HL-60 (cell line): ENCODE measurements around the gene TRABD.

Experiments
- DNase-seq, 2 experiments: peaks; one replicate each; pipeline ENCODE4 v3.0.0-alpha.2; 2010 to 2020; ENCODE audit warnings: low read depth in 1 of 2, low spot score in 1 of 2
- H3K27ac ChIP-seq: fragments of 250-450 bp; sonication (Bioruptor Pico); replicated peaks from 2 replicates; pipeline ENCODE4 v1.5.1; 2020; ENCODE audit warnings: mild to moderate bottlenecking, moderate library complexity
- H3K27me3 ChIP-seq: fragments of 250-450 bp; sonication (Bioruptor Pico); 2 replicates; pipeline ENCODE4 v1.5.1; 2021; ENCODE audit warnings: mild to moderate bottlenecking, moderate library complexity; ENCODE audit not compliant: insufficient read depth, poor library complexity, severe bottlenecking
- H3K4me3 ChIP-seq: replicated peaks from 2 replicates; pipeline ENCODE4 v1.5.1; 2011; ENCODE audit warnings: mild to moderate bottlenecking, control low read depth, low read length; ENCODE audit not compliant: insufficient read depth
- GABPA ChIP-seq: IDR thresholded peaks from 2 replicates; pipeline ENCODE4 v1.6.1; 2012; ENCODE audit warnings: low read depth
- POLR2AphosphoS5 ChIP-seq: IDR thresholded peaks from 2 replicates; pipeline ENCODE4 v1.6.1; 2012; ENCODE audit warnings: low read depth
- SPI1 ChIP-seq: IDR thresholded peaks from 2 replicates; pipeline ENCODE4 v1.6.1; 2012; ENCODE audit warnings: low read depth, mild to moderate bottlenecking, borderline replicate concordance
- TF ChIP-seq, protein P1 (sequence below): IDR thresholded peaks from one replicate; pipeline ENCODE4 v1.5.1; 2011; ENCODE audit warnings: low read length, control low read depth, inconsistent platforms; ENCODE audit not compliant: insufficient read depth
- TF ChIP-seq, protein P2 (sequence below): IDR thresholded peaks from 2 replicates; pipeline ENCODE4 v1.6.1; 2012; ENCODE audit warnings: low read depth; ENCODE audit not compliant: insufficient replicate concordance

The TRABD gene

DNA sequence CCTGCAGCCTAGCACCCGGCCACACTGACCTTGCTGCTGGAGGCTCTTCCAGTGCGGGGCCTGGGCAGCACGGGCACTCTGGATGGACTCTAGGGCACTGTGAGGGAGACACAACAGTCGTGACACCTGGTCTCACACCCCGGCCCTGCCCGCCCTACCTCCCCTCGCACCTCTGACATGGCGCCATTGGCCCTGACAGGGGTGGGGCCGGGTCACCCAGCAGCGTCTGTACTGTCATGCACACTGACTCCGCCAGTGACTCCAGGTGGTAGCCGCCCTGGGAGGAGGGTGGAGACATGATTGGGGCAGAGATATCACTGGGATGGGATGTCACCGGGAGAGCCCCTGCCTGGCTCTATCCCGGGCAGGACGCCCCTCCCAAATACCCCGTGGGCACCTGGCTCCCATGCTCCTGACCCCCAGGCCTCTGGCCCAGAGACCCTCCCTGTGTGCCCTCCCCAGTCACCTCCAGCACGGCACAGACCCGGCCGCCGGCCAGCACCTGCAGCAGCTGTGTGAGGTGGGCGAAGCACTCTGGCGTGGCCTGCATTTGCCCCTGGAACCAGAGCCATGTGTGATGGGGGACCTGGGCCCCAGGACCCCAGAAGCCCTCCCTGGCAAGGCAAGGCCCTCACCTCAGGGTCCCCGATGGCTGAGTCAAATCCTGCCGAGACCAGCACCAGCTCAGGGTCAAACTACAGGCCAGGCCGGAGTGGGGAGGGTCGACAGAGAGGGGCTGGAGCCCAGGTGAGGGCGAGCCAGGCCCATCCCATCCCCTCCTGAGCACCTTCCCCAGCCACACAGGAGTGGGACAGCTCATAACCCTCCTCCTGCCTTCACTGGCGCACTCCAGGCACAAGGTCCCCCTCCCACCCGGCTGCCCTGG, 62.7 kb downstream of the TRABD start:
- H3K27me3 ChIP-seq = no peaks in the 10 kb centered on the region
- DNase-seq = no peak
- no peak overlapping the region; the same call in 1 of the 2 replicates for H3K27ac ChIP-seq
- H3K4me3 ChIP-seq = no peak overlapping the region
- TF ChIP-seq GABPA (no peak), POLR2AphosphoS5 (no peak), SPI1 (no peak)
- TF ChIP-seq, protein P1, sequence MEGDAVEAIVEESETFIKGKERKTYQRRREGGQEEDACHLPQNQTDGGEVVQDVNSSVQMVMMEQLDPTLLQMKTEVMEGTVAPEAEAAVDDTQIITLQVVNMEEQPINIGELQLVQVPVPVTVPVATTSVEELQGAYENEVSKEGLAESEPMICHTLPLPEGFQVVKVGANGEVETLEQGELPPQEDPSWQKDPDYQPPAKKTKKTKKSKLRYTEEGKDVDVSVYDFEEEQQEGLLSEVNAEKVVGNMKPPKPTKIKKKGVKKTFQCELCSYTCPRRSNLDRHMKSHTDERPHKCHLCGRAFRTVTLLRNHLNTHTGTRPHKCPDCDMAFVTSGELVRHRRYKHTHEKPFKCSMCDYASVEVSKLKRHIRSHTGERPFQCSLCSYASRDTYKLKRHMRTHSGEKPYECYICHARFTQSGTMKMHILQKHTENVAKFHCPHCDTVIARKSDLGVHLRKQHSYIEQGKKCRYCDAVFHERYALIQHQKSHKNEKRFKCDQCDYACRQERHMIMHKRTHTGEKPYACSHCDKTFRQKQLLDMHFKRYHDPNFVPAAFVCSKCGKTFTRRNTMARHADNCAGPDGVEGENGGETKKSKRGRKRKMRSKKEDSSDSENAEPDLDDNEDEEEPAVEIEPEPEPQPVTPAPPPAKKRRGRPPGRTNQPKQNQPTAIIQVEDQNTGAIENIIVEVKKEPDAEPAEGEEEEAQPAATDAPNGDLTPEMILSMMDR = no peak
- TF ChIP-seq, protein P2, sequence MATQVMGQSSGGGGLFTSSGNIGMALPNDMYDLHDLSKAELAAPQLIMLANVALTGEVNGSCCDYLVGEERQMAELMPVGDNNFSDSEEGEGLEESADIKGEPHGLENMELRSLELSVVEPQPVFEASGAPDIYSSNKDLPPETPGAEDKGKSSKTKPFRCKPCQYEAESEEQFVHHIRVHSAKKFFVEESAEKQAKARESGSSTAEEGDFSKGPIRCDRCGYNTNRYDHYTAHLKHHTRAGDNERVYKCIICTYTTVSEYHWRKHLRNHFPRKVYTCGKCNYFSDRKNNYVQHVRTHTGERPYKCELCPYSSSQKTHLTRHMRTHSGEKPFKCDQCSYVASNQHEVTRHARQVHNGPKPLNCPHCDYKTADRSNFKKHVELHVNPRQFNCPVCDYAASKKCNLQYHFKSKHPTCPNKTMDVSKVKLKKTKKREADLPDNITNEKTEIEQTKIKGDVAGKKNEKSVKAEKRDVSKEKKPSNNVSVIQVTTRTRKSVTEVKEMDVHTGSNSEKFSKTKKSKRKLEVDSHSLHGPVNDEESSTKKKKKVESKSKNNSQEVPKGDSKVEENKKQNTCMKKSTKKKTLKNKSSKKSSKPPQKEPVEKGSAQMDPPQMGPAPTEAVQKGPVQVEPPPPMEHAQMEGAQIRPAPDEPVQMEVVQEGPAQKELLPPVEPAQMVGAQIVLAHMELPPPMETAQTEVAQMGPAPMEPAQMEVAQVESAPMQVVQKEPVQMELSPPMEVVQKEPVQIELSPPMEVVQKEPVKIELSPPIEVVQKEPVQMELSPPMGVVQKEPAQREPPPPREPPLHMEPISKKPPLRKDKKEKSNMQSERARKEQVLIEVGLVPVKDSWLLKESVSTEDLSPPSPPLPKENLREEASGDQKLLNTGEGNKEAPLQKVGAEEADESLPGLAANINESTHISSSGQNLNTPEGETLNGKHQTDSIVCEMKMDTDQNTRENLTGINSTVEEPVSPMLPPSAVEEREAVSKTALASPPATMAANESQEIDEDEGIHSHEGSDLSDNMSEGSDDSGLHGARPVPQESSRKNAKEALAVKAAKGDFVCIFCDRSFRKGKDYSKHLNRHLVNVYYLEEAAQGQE = no peak
